ENCODE results near the gene FAM120A. TPM values are rescaled to one million over a fixed set of nuclear protein-coding genes. Genes with fewer than 3 reads are reported as not detected.

FAM120A gene
- total RNA-seq, 4 donors from 2014 or later, result 56.5 to 82.3 (median 65.7) TPM

DNA sequence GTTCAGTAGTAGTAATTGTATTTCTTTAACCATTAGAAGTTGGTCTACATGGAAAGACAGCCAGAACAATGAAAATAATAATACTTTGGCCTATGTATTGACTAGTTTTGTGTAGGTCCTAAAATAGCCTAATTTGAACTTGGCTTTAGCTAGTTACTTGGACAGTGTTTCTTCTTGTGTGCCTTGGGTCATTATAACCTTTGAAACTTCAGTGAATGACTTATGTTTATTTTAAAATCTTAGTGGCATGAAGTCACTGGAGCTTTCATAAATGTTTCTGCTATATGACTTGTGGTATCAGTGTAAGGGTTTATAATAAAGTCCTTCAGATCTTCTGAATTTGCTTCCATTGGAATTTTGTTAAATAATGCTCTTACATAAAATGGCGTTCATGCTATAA is 4.5 kb downstream of the FAM120A start:
- no peak for DNase-seq
- peak overlapping the region in 1 of 4 donors; percentile 61 for H3K27ac ChIP-seq
- peaks cover 14 to 67% (median 34%) of the 10 kb centered on the region in 3 donors for H3K4me1 ChIP-seq
- WGBS, 2 donors, result 87 to 95% methylated on average over 1 of the region's 1 CpG
- H3K4me3 ChIP-seq, result no peak overlapping the region
- no peaks in the 10 kb centered on the region for H3K9me3 ChIP-seq
- intact Hi-C loops (cut with DNase I), result no loop called here
- H3K27me3 ChIP-seq, result no peaks in the 10 kb centered on the region
- TF ChIP-seq, protein P1, sequence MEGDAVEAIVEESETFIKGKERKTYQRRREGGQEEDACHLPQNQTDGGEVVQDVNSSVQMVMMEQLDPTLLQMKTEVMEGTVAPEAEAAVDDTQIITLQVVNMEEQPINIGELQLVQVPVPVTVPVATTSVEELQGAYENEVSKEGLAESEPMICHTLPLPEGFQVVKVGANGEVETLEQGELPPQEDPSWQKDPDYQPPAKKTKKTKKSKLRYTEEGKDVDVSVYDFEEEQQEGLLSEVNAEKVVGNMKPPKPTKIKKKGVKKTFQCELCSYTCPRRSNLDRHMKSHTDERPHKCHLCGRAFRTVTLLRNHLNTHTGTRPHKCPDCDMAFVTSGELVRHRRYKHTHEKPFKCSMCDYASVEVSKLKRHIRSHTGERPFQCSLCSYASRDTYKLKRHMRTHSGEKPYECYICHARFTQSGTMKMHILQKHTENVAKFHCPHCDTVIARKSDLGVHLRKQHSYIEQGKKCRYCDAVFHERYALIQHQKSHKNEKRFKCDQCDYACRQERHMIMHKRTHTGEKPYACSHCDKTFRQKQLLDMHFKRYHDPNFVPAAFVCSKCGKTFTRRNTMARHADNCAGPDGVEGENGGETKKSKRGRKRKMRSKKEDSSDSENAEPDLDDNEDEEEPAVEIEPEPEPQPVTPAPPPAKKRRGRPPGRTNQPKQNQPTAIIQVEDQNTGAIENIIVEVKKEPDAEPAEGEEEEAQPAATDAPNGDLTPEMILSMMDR (IDR thresholded peaks at IDR 0.05), result no peak
- TF ChIP-seq POLR2A (IDR thresholded peaks at IDR 0.05), result no peak
- no peaks in the 10 kb centered on the region for H3K36me3 ChIP-seq

DNA sequence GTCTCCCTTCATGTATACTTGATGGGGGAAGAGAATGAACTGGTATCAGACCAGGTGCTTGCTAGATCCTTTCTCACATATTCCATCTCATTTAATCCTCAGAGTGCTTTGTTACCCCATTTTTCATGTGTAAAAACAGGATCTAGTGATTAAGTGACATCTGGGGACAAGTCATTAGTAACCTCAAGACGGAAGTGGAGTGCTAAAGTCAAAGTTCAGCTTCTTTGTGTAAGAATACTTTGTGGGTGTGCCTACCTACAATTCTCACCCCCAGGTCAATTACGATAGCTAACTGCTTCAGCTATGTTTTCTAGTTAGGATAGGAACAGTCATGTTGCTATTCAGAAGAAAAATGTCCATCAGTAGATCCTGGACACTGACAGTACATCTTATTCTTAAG is 5.0 kb downstream of the FAM120A start:
- Histone ChIP-seq H3K36me3 (no peaks in the 10 kb centered on the region), H3K4me1 (peaks cover 14 to 72% (median 34%) of the 10 kb centered on the region in 3 donors), H3K27me3 (no peaks in the 10 kb centered on the region), H3K27ac (peak overlapping the region in 1 of 4 donors; percentile 61), H3K9me3 (no peaks in the 10 kb centered on the region), H3K4me3 (no peak overlapping the region)
- TF ChIP-seq POLR2A (IDR thresholded peaks at IDR 0.05), result no peak
- TF ChIP-seq, protein P1 (IDR thresholded peaks at IDR 0.05), result no peak
- DNase-seq, result no peak
- WGBS, 2 donors, result 37 to 50% methylated on average over 2 of the region's 2 CpGs
- intact Hi-C loops (cut with DNase I), result no loop called here

DNA sequence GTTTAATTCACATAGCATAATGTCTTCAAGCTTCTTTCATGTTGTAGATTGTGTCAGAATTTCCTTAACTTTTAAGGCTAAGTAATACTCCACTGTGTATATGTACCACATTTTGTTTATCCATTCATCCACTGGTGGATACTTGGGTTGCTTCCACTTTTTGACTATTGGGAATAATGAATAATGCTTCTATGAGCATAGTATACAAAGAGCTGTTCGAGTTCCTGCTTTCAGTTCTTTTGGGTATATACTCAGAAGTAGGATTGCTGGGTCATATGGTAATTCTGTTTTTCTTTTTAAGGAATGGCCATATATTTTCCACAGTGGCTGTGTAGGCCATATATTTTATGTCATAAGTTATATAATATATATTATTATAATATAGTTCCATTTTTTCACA is 5.5 kb downstream of the FAM120A start:
- TF ChIP-seq POLR2A (IDR thresholded peaks at IDR 0.05), result no peak
- TF ChIP-seq, protein P1 (IDR thresholded peaks at IDR 0.05), result no peak
- no peaks in the 10 kb centered on the region for H3K9me3 ChIP-seq
- H3K36me3 ChIP-seq, result no peaks in the 10 kb centered on the region
- H3K4me1 ChIP-seq, result peaks cover 14 to 77% (median 34%) of the 10 kb centered on the region in 3 donors
- intact Hi-C loops (cut with DNase I), result no loop called here
- WGBS, 2 donors, result 56 to 61% methylated on average over 1 of the region's 1 CpG
- peak overlapping the region in 1 of 4 donors; percentile 61 for H3K27ac ChIP-seq
- DNase-seq, result no peak
- no peaks in the 10 kb centered on the region for H3K27me3 ChIP-seq
- H3K4me3 ChIP-seq, result no peak overlapping the region

DNA sequence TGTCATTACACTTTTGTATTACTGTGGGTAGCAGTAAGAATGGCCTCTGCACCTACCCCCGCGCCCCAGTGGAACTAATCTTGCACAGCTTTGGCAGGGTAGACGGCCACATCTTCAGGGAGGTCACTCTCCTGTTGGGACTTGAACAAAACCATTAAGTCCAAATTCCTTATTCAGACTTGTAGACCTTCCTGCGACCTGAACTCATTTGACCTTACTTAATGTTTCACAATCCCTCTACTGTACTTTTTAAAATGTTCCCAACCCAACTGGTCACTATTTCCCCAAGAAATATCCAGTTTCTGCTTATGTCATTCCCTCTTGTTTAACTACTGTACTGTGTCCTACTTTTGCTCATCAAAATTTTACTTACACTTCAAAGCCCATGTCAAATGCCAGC is 7.2 kb downstream of the FAM120A start:
- TF ChIP-seq, protein P1 (IDR thresholded peaks at IDR 0.05), result no peak
- TF ChIP-seq POLR2A (IDR thresholded peaks at IDR 0.05), result no peak
- 51 to 56% methylated on average over 4 of the region's 4 CpGs for WGBS, 2 donors
- H3K36me3 ChIP-seq, result no peaks in the 10 kb centered on the region
- no peaks in the 10 kb centered on the region for H3K27me3 ChIP-seq
- DNase-seq, result no peak
- peaks cover 14 to 91% (median 34%) of the 10 kb centered on the region in 3 donors for H3K4me1 ChIP-seq
- intact Hi-C loops (cut with DNase I), result no loop called here
- no peak overlapping the region for H3K27ac ChIP-seq
- no peak overlapping the region for H3K4me3 ChIP-seq
- H3K9me3 ChIP-seq, result no peaks in the 10 kb centered on the region

DNA sequence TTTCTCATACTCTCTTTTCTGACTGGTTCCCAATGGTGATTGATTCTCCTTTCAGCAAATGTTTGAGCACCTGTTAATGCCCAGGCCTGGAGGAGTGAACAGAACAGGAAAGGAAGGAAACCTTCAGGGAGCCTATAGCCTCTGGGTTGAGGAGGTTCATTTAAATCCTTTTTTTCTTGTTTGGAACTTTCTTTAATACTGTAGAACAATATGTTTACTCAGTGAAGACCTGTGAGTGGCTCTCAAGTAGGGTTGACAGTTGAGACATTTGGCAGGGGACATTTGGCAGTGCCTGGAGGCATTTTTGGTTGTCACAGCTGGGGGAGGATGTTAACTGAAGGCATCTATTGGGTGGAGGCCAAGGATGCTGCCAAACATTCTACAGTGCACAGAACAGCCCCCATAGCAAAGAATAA is 8.0 kb downstream of the FAM120A start:
- no peaks in the 10 kb centered on the region for H3K9me3 ChIP-seq
- no peak overlapping the region for H3K27ac ChIP-seq
- intact Hi-C loops (cut with DNase I), result no loop called here
- TF ChIP-seq POLR2A (IDR thresholded peaks at IDR 0.05), result no peak
- TF ChIP-seq, protein P1 (IDR thresholded peaks at IDR 0.05), result no peak
- H3K4me1 ChIP-seq, result peaks cover 10 to 91% (median 28%) of the 10 kb centered on the region in 3 donors
- H3K36me3 ChIP-seq, result no peaks in the 10 kb centered on the region
- no peak for DNase-seq
- H3K27me3 ChIP-seq, result no peaks in the 10 kb centered on the region
- no peak overlapping the region for H3K4me3 ChIP-seq

Measured in esophagus squamous epithelium (tissue), 5 donors.